GM21619 (cell line): ENCODE measurements around the gene IMMT.
"Not testable (repeated sequence)": the region's sequence is repeated elsewhere in the genome, so short reads cannot be mapped to it uniquely, and the experiment has no call there.

Experiments used
- ATAC-seq: cut with Tn5 transposase; IDR thresholded peaks from one replicate; pipeline ENCODE4 v1.9.1; 2021; ENCODE audit not compliant: unreplicated experiment

IMMT gene

GRCh38 chr2:86202336-86202692 lies 7.1 kb upstream of the IMMT start:
- no peak for ATAC-seq

GRCh38 chr2:86201671-86202335 lies 6.5 kb upstream of the IMMT start:
- ATAC-seq = no peak

GRCh38 chr2:86200564-86200963 lies 5.3 kb upstream of the IMMT start:
- not testable (repeated sequence) for ATAC-seq

- ATAC-seq = no peak
Observed at GRCh38 chr2:86199834-86200177, 4.5 kb upstream of the IMMT start.

- ATAC-seq = peak; percentile 1
Observed at GRCh38 chr2:86195808-86196387, 636 bp upstream of the IMMT start.

- ATAC-seq = no peak
Observed at GRCh38 chr2:86194751-86195054, 559 bp downstream of the IMMT start.

GRCh38 chr2:86193901-86194567 lies 1.2 kb downstream of the IMMT start:
- no peak for ATAC-seq

GRCh38 chr2:86189782-86190416 lies 5.4 kb downstream of the IMMT start:
- no peak for ATAC-seq

- ATAC-seq = no peak
Observed at GRCh38 chr2:86186431-86186830, 8.8 kb downstream of the IMMT start.

GRCh38 chr2:86185517-86186212 lies 9.6 kb downstream of the IMMT start:
- no peak for ATAC-seq

GRCh38 chr2:86176597-86176996 lies 18.7 kb downstream of the IMMT start:
- ATAC-seq = no peak

- no peak for ATAC-seq
Observed at GRCh38 chr2:86175828-86176227, 19.4 kb downstream of the IMMT start.

GRCh38 chr2:86174445-86174844 lies 20.8 kb downstream of the IMMT start:
- ATAC-seq = no peak

GRCh38 chr2:86172610-86173009 lies 22.7 kb downstream of the IMMT start:
- no peak for ATAC-seq

GRCh38 chr2:86171295-86171694 lies 24.0 kb downstream of the IMMT start:
- no peak for ATAC-seq

GRCh38 chr2:86170449-86170848 lies 24.8 kb downstream of the IMMT start:
- no peak for ATAC-seq

GRCh38 chr2:86160156-86160952 lies 34.9 kb downstream of the IMMT start:
- no peak for ATAC-seq

- ATAC-seq = no peak
Observed at GRCh38 chr2:86158286-86158685, 37.0 kb downstream of the IMMT start.

- no peak for ATAC-seq
Observed at GRCh38 chr2:86157009-86157556, 38.2 kb downstream of the IMMT start.

- no peak for ATAC-seq
Observed at GRCh38 chr2:86150502-86150901, 44.8 kb downstream of the IMMT start.

- no peak for ATAC-seq
Observed at GRCh38 chr2:86147793-86148192, 47.5 kb downstream of the IMMT start.
